ENCODE data around the gene RPS17. TPM values are rescaled to one million over a fixed set of nuclear protein-coding genes. Genes with fewer than 3 reads are reported as not detected.

The RPS17 gene
- total RNA-seq, 1 donor from 2014 or later: 874 TPM

Other genes starting within 250 kb of the RPS17 start
- gene GOLGA6L10, start 191.0 kb downstream of the RPS17 start, total RNA-seq (ENCODE audit: unreplicated experiment): 0.96 TPM
- 17.5 TPM for gene GOLGA6L9, start 110.6 kb downstream of the RPS17 start, total RNA-seq (ENCODE audit: unreplicated experiment)
- 15.2 TPM for gene CPEB1, start 106.9 kb upstream of the RPS17 start, total RNA-seq (ENCODE audit: unreplicated experiment)
- 218 TPM for gene AP3B2, start 169.4 kb upstream of the RPS17 start, total RNA-seq (ENCODE audit: unreplicated experiment)